Breast epithelium (tissue), 4 donors: Measurements from ENCODE around the gene FOXL1. TPM values are rescaled to one million over a fixed set of nuclear protein-coding genes. Genes with fewer than 3 reads are reported as not detected.

Experiments used
- DNase-seq, 2 donors: peaks; one replicate each; pipeline ENCODE4 v3.0.0-alpha.2; 2019; ENCODE audit warnings: low spot score in 2 of 2
- H3K27ac ChIP-seq, 2 donors: fragments of 200-600 bp; sonication (generic) in 1 of 2; one replicate each; pipeline ENCODE4 v1.5.1; 2016 to 2019; ENCODE audit warnings: mild to moderate bottlenecking in 1 of 2
- H3K27me3 ChIP-seq, 2 donors: fragments of 200-600 bp; sonication (generic) in 1 of 2; one replicate each; pipeline versions ENCODE4 v1.5.1 to v1.6.0; 2017 to 2019; ENCODE audit warnings: control low read depth in 1 of 2, mild to moderate bottlenecking in 1 of 2
- H3K36me3 ChIP-seq: fragments of 200-600 bp; one replicate; pipeline ENCODE4 v1.5.1; 2019
- H3K4me1 ChIP-seq, 2 donors: fragments of 200-600 bp; sonication (generic); one replicate each; pipeline ENCODE4 v1.5.1; 2016 to 2019; ENCODE audit warnings: control low read depth in 1 of 2
- H3K4me3 ChIP-seq, 3 donors: fragments of 200-600 bp; sonication (generic); 1 replicate in 2 of 3; 2 replicates in 1 of 3; pipeline ENCODE4 v1.5.1; 2016 to 2019; ENCODE audit warnings: mild to moderate bottlenecking in 3 of 3, moderate library complexity in 2 of 3
- H3K9me3 ChIP-seq, 2 donors: fragments of 200-600 bp; sonication (generic) in 1 of 2; one replicate each; pipeline ENCODE4 v1.5.1; 2016 to 2019; ENCODE audit warnings: control low read depth in 1 of 2
- POLR2A ChIP-seq: fragments of 450-650 bp; IDR thresholded peaks from one replicate; pipeline ENCODE4 v1.6.1; 2016; ENCODE audit warnings: antibody characterized with exemption, mild to moderate bottlenecking, moderate library complexity
- POLR2AphosphoS5 ChIP-seq, 3 donors: sonication (generic); formaldehyde crosslinking; IDR thresholded peaks; one replicate each; pipeline ENCODE4 v1.6.1; 2017; ENCODE audit warnings: antibody characterized with exemption in 3 of 3
- intact Hi-C: fragments of 100-400 bp; cut with DNase I; formaldehyde crosslinking; loops from one replicate; pipeline ENCODE4 v1.15.1; 2023; ENCODE audit warnings: low total_unique reads
- total RNA-seq, 3 donors: library from RNA; depleted of rRNA; stranded (reverse); fragments of >200 nt; gene quantifications; one replicate each; pipeline ENCODE4 v1.1.0, GENCODE V29; 2016
- TF ChIP-seq, protein P1 (sequence below), 3 donors: fragments of 450-650 bp; IDR thresholded peaks; one replicate each; pipeline ENCODE4 v1.5.1; 2016 to 2017; ENCODE audit warnings: antibody characterized with exemption in 3 of 3, mild to moderate bottlenecking in 3 of 3, moderate library complexity in 3 of 3

The FOXL1 gene
- total RNA-seq, 3 donors from 2014 or later, result 0.16 to 1.5 (median 0.98) TPM

DNA sequence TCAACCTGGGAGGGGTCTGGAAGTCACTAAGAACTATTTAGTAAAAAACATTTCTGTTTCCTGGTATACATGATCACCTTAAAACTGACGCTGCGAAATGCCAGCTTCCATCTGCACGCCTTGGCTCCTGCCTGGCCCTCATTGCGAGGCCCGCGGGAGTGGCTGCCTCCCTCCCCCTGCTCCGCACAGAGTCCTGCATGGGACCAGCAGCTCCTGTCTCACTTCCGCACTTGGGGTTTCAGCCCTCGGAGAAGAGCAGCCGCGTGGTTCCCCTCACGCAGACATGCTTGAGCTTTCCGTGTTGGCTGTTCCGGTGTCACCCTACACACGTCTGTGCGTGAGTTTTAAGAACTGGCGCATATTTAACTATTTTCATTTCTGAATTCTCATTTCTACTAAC, 41.7 kb upstream of the FOXL1 start:
- DNase-seq, result no peak
- TF ChIP-seq, protein P1, sequence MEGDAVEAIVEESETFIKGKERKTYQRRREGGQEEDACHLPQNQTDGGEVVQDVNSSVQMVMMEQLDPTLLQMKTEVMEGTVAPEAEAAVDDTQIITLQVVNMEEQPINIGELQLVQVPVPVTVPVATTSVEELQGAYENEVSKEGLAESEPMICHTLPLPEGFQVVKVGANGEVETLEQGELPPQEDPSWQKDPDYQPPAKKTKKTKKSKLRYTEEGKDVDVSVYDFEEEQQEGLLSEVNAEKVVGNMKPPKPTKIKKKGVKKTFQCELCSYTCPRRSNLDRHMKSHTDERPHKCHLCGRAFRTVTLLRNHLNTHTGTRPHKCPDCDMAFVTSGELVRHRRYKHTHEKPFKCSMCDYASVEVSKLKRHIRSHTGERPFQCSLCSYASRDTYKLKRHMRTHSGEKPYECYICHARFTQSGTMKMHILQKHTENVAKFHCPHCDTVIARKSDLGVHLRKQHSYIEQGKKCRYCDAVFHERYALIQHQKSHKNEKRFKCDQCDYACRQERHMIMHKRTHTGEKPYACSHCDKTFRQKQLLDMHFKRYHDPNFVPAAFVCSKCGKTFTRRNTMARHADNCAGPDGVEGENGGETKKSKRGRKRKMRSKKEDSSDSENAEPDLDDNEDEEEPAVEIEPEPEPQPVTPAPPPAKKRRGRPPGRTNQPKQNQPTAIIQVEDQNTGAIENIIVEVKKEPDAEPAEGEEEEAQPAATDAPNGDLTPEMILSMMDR (IDR thresholded peaks at IDR 0.05), result no peak
- TF ChIP-seq POLR2A, result no peak
- TF ChIP-seq POLR2AphosphoS5 (IDR thresholded peaks at IDR 0.05), result no peak
- no peak overlapping the region for H3K4me3 ChIP-seq
- no peaks in the 10 kb centered on the region for H3K9me3 ChIP-seq
- H3K4me1 ChIP-seq, result no peaks in the 10 kb centered on the region
- no peak overlapping the region for H3K27ac ChIP-seq
- no peaks in the 10 kb centered on the region for H3K27me3 ChIP-seq
- H3K36me3 ChIP-seq, result peaks cover 4% of the 10 kb centered on the region
- intact Hi-C loops, result no loop called here

DNA sequence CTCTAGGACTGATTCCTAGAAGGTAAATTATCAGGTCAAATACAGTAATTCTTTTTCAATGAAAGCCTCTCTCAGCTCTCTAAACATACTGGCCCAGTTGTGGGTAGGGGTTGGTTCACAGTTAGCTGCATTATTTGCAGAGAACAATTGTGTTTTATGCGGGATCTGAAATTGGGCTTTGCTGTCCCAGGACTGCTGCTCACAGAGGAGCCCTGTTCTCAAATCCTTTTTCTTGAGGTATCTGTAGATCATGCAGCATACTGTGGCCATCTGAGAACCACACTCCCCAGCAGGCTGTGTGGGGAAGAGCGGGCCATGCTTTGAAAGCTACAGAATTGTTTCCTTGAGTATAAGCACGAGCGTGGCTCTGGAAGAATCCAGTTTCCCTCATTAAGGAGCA, 40.9 kb upstream of the FOXL1 start:
- H3K4me1 ChIP-seq, result no peaks in the 10 kb centered on the region
- no peaks in the 10 kb centered on the region for H3K9me3 ChIP-seq
- DNase-seq, result no peak
- TF ChIP-seq POLR2A, result no peak
- TF ChIP-seq, protein P1 (IDR thresholded peaks at IDR 0.05), result no peak
- no peak for TF ChIP-seq POLR2AphosphoS5 (IDR thresholded peaks at IDR 0.05)
- H3K36me3 ChIP-seq, result peaks cover 4% of the 10 kb centered on the region
- H3K4me3 ChIP-seq, result no peak overlapping the region
- no peak overlapping the region for H3K27ac ChIP-seq
- intact Hi-C loops, result no loop called here
- no peaks in the 10 kb centered on the region for H3K27me3 ChIP-seq

DNA sequence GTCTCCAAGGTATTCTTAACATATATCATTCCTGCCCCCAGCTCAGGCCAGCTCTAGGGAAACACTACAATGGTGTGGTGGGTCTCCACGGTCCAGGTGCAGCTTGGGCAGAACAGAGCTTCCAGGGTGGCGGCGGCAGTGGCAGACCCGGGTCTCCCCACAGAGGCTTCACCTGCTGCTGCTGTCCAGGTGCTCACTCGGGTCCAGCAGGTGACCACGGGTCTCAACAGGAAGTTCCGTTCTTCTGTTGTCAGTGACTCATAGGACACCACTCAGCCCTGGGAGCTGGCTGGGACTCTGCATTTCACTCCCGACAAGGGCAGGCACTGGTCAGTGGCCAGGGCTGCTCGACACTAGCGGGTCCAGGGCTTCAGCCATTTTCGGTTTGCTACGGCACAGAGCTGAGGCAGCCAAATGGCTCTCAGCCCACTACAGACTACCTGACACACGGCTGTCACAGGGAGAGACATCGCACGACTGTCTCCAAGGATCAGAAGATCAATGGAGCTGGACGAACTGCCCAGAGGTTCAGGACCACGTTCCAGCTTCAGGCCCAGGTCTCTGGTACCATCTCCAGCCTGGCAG, 40.1 kb upstream of the FOXL1 start:
- Histone ChIP-seq H3K4me3 (no peak overlapping the region), H3K36me3 (peaks cover 4% of the 10 kb centered on the region), H3K9me3 (no peaks in the 10 kb centered on the region), H3K4me1 (no peaks in the 10 kb centered on the region), H3K27me3 (no peaks in the 10 kb centered on the region), H3K27ac (no peak overlapping the region)
- no peak for TF ChIP-seq POLR2AphosphoS5 (IDR thresholded peaks at IDR 0.05)
- TF ChIP-seq, protein P1 (IDR thresholded peaks at IDR 0.05), result no peak
- no peak for TF ChIP-seq POLR2A
- intact Hi-C loops, result no loop called here
- no peak for DNase-seq

DNA sequence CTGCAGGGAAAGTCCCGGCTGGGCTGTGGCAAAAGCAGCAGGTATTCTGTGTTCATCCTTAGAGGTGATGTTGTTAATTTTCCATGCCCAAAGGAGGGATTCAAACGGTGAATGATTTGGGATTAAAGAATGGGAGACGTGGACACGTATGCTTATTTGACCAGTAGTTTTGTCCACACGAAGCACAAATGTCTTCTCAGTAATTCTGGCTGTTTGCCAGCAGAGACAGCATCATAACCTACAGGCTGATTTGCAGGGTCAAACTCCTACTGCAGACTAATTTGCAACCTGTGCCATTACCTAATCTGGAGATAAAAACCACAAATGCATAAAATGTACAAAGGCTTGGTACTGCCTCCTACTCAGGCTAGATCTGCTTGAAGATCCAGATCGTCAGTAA, 37.5 kb upstream of the FOXL1 start:
- DNase-seq, result no peak
- intact Hi-C loops, result no loop called here
- Histone ChIP-seq H3K27ac (no peak overlapping the region), H3K9me3 (no peaks in the 10 kb centered on the region), H3K27me3 (no peaks in the 10 kb centered on the region), H3K4me3 (no peak overlapping the region), H3K4me1 (no peaks in the 10 kb centered on the region), H3K36me3 (peaks cover 4% of the 10 kb centered on the region)
- no peak for TF ChIP-seq POLR2AphosphoS5 (IDR thresholded peaks at IDR 0.05)
- no peak for TF ChIP-seq POLR2A
- TF ChIP-seq, protein P1 (IDR thresholded peaks at IDR 0.05), result no peak

DNA sequence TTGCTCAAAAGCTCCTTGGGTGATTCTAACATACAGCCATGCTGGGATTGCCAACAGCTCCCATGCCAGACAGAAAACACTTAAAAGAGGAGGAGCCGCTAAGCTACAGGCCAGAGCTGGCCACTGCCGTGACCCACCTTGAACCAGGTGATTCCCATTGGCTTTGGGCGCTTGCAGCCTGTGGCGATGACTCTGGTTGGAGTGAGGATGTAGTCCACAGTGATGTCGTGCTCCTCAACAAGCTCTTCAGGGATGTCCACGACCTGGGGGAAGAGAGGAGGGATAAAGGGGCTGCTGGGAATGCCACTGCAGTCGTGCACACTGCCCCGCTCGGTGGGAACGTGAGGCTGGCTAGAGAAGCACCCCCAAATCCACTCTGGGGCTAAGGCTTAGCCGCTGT, 36.8 kb upstream of the FOXL1 start:
- DNase-seq, result no peak
- Histone ChIP-seq H3K4me1 (no peaks in the 10 kb centered on the region), H3K36me3 (peaks cover 4% of the 10 kb centered on the region), H3K4me3 (no peak overlapping the region), H3K9me3 (no peaks in the 10 kb centered on the region), H3K27ac (no peak overlapping the region), H3K27me3 (no peaks in the 10 kb centered on the region)
- TF ChIP-seq, protein P1 (IDR thresholded peaks at IDR 0.05), result no peak
- no peak for TF ChIP-seq POLR2AphosphoS5 (IDR thresholded peaks at IDR 0.05)
- TF ChIP-seq POLR2A, result no peak
- intact Hi-C loops, result no loop called here
